Measurements from ENCODE around the gene TJP1. TPM values are rescaled to one million over a fixed set of nuclear protein-coding genes. Genes with fewer than 3 reads are reported as not detected.

TJP1 gene
- total RNA-seq, 2 donors from 2014 or later = 47.2 to 70.1 TPM

GRCh38 chr15:29864501-29864900 lies 42.2 kb upstream of the TJP1 start:
- DNase-seq = no peak
- no peaks in the 10 kb centered on the region for H3K36me3 ChIP-seq
- no peak overlapping the region for H3K4me3 ChIP-seq
- H3K27me3 ChIP-seq = no peaks in the 10 kb centered on the region
- H3K27ac ChIP-seq = no peak overlapping the region
- no peak for TF ChIP-seq CTCF (IDR thresholded peaks at IDR 0.05)
- intact Hi-C loops (cut with DNase I) = no loop called here
- no peaks in the 10 kb centered on the region for H3K9me3 ChIP-seq
- H3K4me1 ChIP-seq = no peaks in the 10 kb centered on the region
- H3K9ac ChIP-seq (ENCODE audit: low read depth in 2 of 2, low read length in 2 of 2) = no peak overlapping the region

- Histone ChIP-seq H3K4me1 (no peaks in the 10 kb centered on the region), H3K9me3 (no peaks in the 10 kb centered on the region), H3K9ac (ENCODE audit: low read depth in 2 of 2, low read length in 2 of 2) (no peak overlapping the region), H3K27me3 (no peaks in the 10 kb centered on the region), H3K27ac (no peak overlapping the region), H3K36me3 (no peaks in the 10 kb centered on the region), H3K4me3 (no peak overlapping the region)
- intact Hi-C loops (cut with DNase I) = no loop called here
- DNase-seq = no peak
- no peak for TF ChIP-seq CTCF (IDR thresholded peaks at IDR 0.05)
Measured at GRCh38 chr15:29863438-29863837, 41.2 kb upstream of the TJP1 start.

DNA sequence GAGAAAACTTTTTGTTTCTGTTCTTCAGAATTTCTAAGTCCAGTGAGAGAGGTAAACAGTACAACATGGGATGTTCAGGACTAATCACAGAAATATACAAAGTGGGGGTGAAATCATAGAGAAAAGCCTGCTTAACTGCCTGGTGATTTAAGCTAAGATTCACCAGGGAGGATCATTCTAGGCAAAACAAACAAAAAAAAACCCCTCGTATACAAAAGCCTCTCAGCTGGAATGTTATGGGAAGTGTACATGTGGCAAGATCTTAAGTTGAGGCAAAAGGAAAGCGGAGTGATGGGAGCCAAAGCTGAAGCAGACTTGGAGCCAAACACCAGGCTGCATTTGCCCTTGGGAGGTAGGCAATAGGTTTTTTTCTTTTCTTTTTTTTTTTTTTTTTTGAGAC lies 40.0 kb upstream of the TJP1 start:
- no peaks in the 10 kb centered on the region for H3K36me3 ChIP-seq
- no peak overlapping the region for H3K27ac ChIP-seq
- intact Hi-C loops (cut with DNase I) = no loop called here
- H3K4me1 ChIP-seq = no peaks in the 10 kb centered on the region
- no peaks in the 10 kb centered on the region for H3K9me3 ChIP-seq
- no peak for DNase-seq
- H3K9ac ChIP-seq (ENCODE audit: low read depth in 2 of 2, low read length in 2 of 2) = no peak overlapping the region
- no peak overlapping the region for H3K4me3 ChIP-seq
- TF ChIP-seq CTCF (IDR thresholded peaks at IDR 0.05) = no peak
- no peaks in the 10 kb centered on the region for H3K27me3 ChIP-seq

DNA sequence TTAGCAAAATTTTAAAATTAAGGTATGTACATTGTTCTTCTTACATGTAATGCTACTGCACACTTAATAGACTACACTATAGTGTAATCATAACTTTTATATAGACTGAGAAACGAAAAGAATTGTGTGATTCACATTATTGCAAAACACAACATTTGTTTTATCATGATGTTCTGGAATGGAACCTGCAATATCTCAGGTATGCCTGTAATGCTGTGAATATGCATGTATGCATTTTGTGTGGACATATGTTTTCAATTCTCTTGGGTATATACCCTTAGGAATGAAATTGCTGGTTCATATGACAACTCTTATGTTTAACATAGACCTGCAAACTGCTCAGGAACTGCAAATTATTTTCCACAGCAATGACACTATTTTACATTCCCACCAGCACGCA lies 38.6 kb upstream of the TJP1 start:
- no peak for DNase-seq
- Histone ChIP-seq H3K4me3 (no peak overlapping the region), H3K36me3 (no peaks in the 10 kb centered on the region), H3K9ac (ENCODE audit: low read depth in 2 of 2, low read length in 2 of 2) (no peak overlapping the region), H3K27me3 (no peaks in the 10 kb centered on the region), H3K9me3 (no peaks in the 10 kb centered on the region), H3K4me1 (no peaks in the 10 kb centered on the region), H3K27ac (no peak overlapping the region)
- intact Hi-C loops (cut with DNase I) = no loop called here
- no peak for TF ChIP-seq CTCF (IDR thresholded peaks at IDR 0.05)

DNA sequence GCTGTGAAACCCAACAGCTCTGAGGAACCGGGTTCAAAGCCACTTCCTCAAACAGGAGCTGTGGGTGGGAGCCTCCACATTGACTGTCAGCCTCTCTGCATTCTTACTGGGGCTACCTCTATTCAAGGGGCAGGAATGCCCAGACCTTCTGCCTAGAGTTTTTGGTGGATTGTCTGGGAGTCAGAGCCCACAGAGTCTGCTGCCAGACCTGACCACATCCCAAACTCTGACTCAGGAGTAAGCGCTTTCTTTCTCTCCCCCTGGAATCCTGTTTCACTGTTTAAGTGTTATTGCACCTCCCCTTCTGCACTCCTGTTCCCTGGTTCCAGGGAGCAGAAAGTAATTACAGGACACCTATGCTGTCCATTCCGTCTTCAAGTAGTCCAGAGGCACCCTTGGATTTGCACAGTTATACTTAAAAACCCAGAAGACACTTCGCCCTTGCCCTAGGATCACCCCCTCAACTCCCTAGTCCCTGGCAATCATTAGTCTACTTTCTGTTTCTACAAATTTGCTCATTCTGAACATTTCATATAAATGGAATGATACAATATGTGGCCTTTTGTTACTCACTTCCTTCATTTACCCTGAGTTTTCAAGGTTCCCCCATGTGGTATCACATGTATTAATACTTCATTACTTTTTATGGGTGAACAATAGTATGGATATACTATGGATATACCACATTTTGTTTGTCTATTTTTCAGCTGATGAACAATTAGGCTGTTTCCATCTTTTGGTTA lies 37.9 kb upstream of the TJP1 start:
- H3K27ac ChIP-seq = no peak overlapping the region
- no peaks in the 10 kb centered on the region for H3K9me3 ChIP-seq
- H3K9ac ChIP-seq (ENCODE audit: low read depth in 2 of 2, low read length in 2 of 2) = no peak overlapping the region
- H3K27me3 ChIP-seq = no peaks in the 10 kb centered on the region
- no peak for TF ChIP-seq CTCF (IDR thresholded peaks at IDR 0.05)
- H3K4me3 ChIP-seq = no peak overlapping the region
- no peak for DNase-seq
- no peaks in the 10 kb centered on the region for H3K36me3 ChIP-seq
- no peaks in the 10 kb centered on the region for H3K4me1 ChIP-seq
- intact Hi-C loops (cut with DNase I) = no loop called here

Measured in colonic mucosa (tissue), 4 donors.